ENCODE data around the gene ITCH.

GRCh38 chr20:34396408-34396807 is 33.3 kb downstream of the ITCH start:
- no peak for TF ChIP-seq CTCF (IDR thresholded peaks at IDR 0.05)
- no peak for TF ChIP-seq REST (IDR thresholded peaks at IDR 0.05; ENCODE audit: insufficient read depth in 1 of 2, low read depth in 2 of 2, low read length in 1 of 2)
- no peak for TF ChIP-seq POLR2AphosphoS5 (IDR thresholded peaks at IDR 0.05; ENCODE audit: low read depth, low read length)
